K562 (cell line): ENCODE data around the gene UBALD2. TPM values are rescaled to one million over a fixed set of nuclear protein-coding genes. Genes with fewer than 3 reads are reported as not detected.

Experiments used
- ATAC-seq: fragments of 200-7000 bp; cut with Tn5 transposase; 3 replicates; pipeline ENCODE4 v1.9.1; 2020; ENCODE audit warnings: moderate library complexity
- BruUV-seq: library from RNA; stranded (reverse); fragments of 400-500 nt; replicated peaks from 2 replicates; lab custom pipeline; 2021; lab: Mats Ljungman, UMichigan
- CTCF ChIA-PET: fragments of 300-600 bp; formaldehyde crosslinking; extraction: SDS; loops from one replicate; lab custom pipeline; 2021; ENCODE audit warnings: low intra/inter-chr PET ratio; lab: Yijun Ruan, JAX
- POLR2A ChIA-PET: fragments of 300-600, 350-650 bp; sonication (Branson Sonifier 250); formaldehyde crosslinking; extraction: SDS; loops from one replicate; lab custom pipeline; 2021; ENCODE audit warnings: antibody characterized with exemption, inconsistent platforms; lab: Yijun Ruan, JAX
- DNase-seq, 4 experiments: peaks; one replicate each; pipeline versions ENCODE4 v3.0.0 to v3.0.0-alpha.2; 2011 to 2018; ENCODE audit warnings: low spot score in 3 of 4, mixed read lengths in 3 of 4; ENCODE audit errors: extremely low read depth in 1 of 4
- FAIRE-seq: peaks from 2 replicates; lab custom pipeline; 2011; peaks lifted over from hg19 to GRCh38; lab: Jason Lieb, UNC
- H2AFZ ChIP-seq: 2 replicates; pipeline ENCODE4 v1.6.0; 2011; ENCODE audit warnings: low read depth, low read length, control low read depth, inconsistent platforms
- H3K27ac ChIP-seq: fragments of 200-600 bp; 3 replicates; pipeline ENCODE4 v1.8.0; 2011; ENCODE audit warnings: low read depth, mild to moderate bottlenecking, control low read depth, inconsistent platforms, low read length, moderate library complexity, mixed read lengths; ENCODE audit errors: extremely low read depth
- H3K27me3 ChIP-seq, 2 experiments: fragments of 300-600 bp in 1 of 2; 2 replicates in 1 of 2; 3 replicates in 1 of 2; pipeline versions ENCODE4 v1.6.0 to v1.8.0; 2011; ENCODE audit warnings: inconsistent platforms in 2 of 2, low read length in 2 of 2, mild to moderate bottlenecking in 1 of 2, mixed read lengths in 1 of 2, moderate library complexity in 1 of 2; ENCODE audit not compliant: control insufficient read depth in 2 of 2, insufficient read depth in 2 of 2
- H3K36me3 ChIP-seq: fragments of 300-600 bp; 3 replicates; pipeline ENCODE4 v1.8.0; 2011; ENCODE audit warnings: mild to moderate bottlenecking, low read length, inconsistent platforms; ENCODE audit not compliant: control insufficient read depth, insufficient read depth
- H3K4me1 ChIP-seq, 2 experiments: fragments of 200-600 bp in 1 of 2; replicated peaks in 1 of 2; 2 replicates in 1 of 2; 3 replicates in 1 of 2; pipeline versions ENCODE4 v1.5.1 to v1.8.0; 2011; ENCODE audit warnings: inconsistent platforms in 2 of 2, low read length in 2 of 2, mild to moderate bottlenecking in 1 of 2, mixed read lengths in 1 of 2, moderate library complexity in 1 of 2; ENCODE audit not compliant: control insufficient read depth in 2 of 2, insufficient read depth in 2 of 2
- H3K4me2 ChIP-seq: 2 replicates; pipeline ENCODE4 v1.6.1; 2011; ENCODE audit warnings: low read length, control low read depth, inconsistent platforms, mixed read lengths; ENCODE audit not compliant: insufficient read depth
- H3K4me3 ChIP-seq: fragments of 200-600 bp; sonication (generic), shearing (Covaris generic); 2 replicates; pipeline ENCODE4 v1.5.1; 2016; ENCODE audit warnings: control low read depth, inconsistent platforms
- H3K79me2 ChIP-seq: fragments of 200-600 bp; 3 replicates; pipeline ENCODE4 v1.8.0; 2011; ENCODE audit warnings: low read length, inconsistent platforms; ENCODE audit not compliant: control insufficient read depth, insufficient read depth
- H3K9ac ChIP-seq, 2 experiments: 2 replicates each; pipeline versions ENCODE4 v1.6.0 to v1.6.1; 2011; ENCODE audit warnings: low read depth in 2 of 2, low read length in 2 of 2, control low read depth in 1 of 2, inconsistent platforms in 1 of 2, mild to moderate bottlenecking in 1 of 2, mixed read lengths in 1 of 2; ENCODE audit not compliant: insufficient read depth in 1 of 2
- H3K9me1 ChIP-seq: one replicate; pipeline ENCODE4 v1.6.0; 2011; ENCODE audit warnings: inconsistent platforms, mild to moderate bottlenecking, low read length, moderate library complexity; ENCODE audit not compliant: control insufficient read depth, insufficient read depth
- H3K9me3 ChIP-seq: replicated peaks from 2 replicates; pipeline ENCODE4 v1.5.1; 2011; ENCODE audit warnings: low read depth, low read length, inconsistent platforms; ENCODE audit not compliant: control insufficient read depth, insufficient read depth
- H4K20me1 ChIP-seq: replicated peaks from 2 replicates; pipeline ENCODE4 v1.6.1; 2011; ENCODE audit warnings: low read length, inconsistent platforms, mixed read lengths; ENCODE audit not compliant: control insufficient read depth, insufficient read depth
- C11orf30 ChIP-seq: fragments of 450-650 bp; IDR thresholded peaks from 2 replicates; pipeline ENCODE4 v1.6.1; 2016; ENCODE audit warnings: low read depth, mild to moderate bottlenecking
- CSDE1 ChIP-seq, 2 experiments: fragments of 450-650 bp; IDR thresholded peaks; 2 replicates each; pipeline ENCODE4 v1.6.1; 2016; ENCODE audit warnings: mild to moderate bottlenecking in 1 of 2
- CUX1 ChIP-seq: fragments of 200-800 bp; sonication (Bioruptor generic); IDR thresholded peaks from 2 replicates; pipeline ENCODE4 v1.6.1; 2016; ENCODE audit warnings: missing genetic modification characterization, missing compliant biosample characterization
- ILF3 ChIP-seq: fragments of 450-650 bp; IDR thresholded peaks from 2 replicates; pipeline ENCODE4 v1.6.1; 2018; ENCODE audit warnings: antibody characterized with exemption, mild to moderate bottlenecking, moderate library complexity, borderline replicate concordance
- KDM1A ChIP-seq, 2 experiments: fragments of 450-650 bp; IDR thresholded peaks; 2 replicates each; pipeline ENCODE4 v1.6.1; 2016; ENCODE audit warnings: mild to moderate bottlenecking in 2 of 2
- LEF1 ChIP-seq: fragments of 450-650 bp; IDR thresholded peaks from 2 replicates; pipeline ENCODE4 v1.6.1; 2016; ENCODE audit warnings: mild to moderate bottlenecking
- MAZ ChIP-seq, 2 experiments: fragments of 450-650 bp in 1 of 2; sonication (generic) in 1 of 2; formaldehyde crosslinking; IDR thresholded peaks in 1 of 2; conservative IDR thresholded peaks in 1 of 2; 2 replicates each; pipeline versions ENCODE4 v1.4.0 to v1.5.0; 2020; ENCODE audit warnings: mild to moderate bottlenecking in 1 of 2, missing genetic modification reagents in 1 of 2
- NUFIP1 ChIP-seq: fragments of 450-650 bp; IDR thresholded peaks from 2 replicates; pipeline ENCODE4 v1.6.1; 2018; ENCODE audit not compliant: partially characterized antibody
- POLR2AphosphoS5 ChIP-seq: IDR thresholded peaks from 2 replicates; pipeline ENCODE4 v1.6.1; 2011; ENCODE audit warnings: mild to moderate bottlenecking, low read depth, low read length, moderate library complexity; ENCODE audit not compliant: control insufficient read depth, insufficient read depth
- RBM39 ChIP-seq: fragments of 200-400 bp; formaldehyde crosslinking; optimal IDR thresholded peaks from 2 replicates; pipeline ENCODE3; 2018; ENCODE audit warnings: low read depth, low read length
- TCF7L2 ChIP-seq: fragments of 150-350 bp; IDR thresholded peaks from 2 replicates; pipeline ENCODE4 v1.6.1; 2016; ENCODE audit warnings: low read depth, mild to moderate bottlenecking, low read length, moderate library complexity
- TGIF2 ChIP-seq: sonication (generic); formaldehyde crosslinking; IDR thresholded peaks from 2 replicates; pipeline ENCODE4 v1.8.1; 2022; ENCODE audit warnings: mild to moderate bottlenecking, missing genetic modification reagents, moderate library complexity
- ZC3H8 ChIP-seq: fragments of 450-650 bp; IDR thresholded peaks from 2 replicates; pipeline ENCODE4 v1.6.1; 2017
- ZFX ChIP-seq: sonication (generic); formaldehyde crosslinking; IDR thresholded peaks from 2 replicates; pipeline ENCODE4 v1.8.0; 2022; ENCODE audit warnings: mild to moderate bottlenecking, missing genetic modification reagents, moderate library complexity
- ZNF586 ChIP-seq: fragments of 450-650 bp; formaldehyde crosslinking; conservative IDR thresholded peaks from 2 replicates; pipeline ENCODE4 v1.4.0; 2020; ENCODE audit warnings: mild to moderate bottlenecking, moderate library complexity
- ZNF707 ChIP-seq: fragments of 250-450 bp; sonication (Bioruptor Pico); conservative IDR thresholded peaks from 2 replicates; pipeline ENCODE4 v1.8.0; 2022; ENCODE audit warnings: inconsistent platforms, mild to moderate bottlenecking, moderate library complexity
- ZNF77 ChIP-seq: fragments of 250-450 bp; sonication (Bioruptor Pico); IDR thresholded peaks from 2 replicates; pipeline ENCODE4 v1.5.0; 2020
- WGBS: fragments of 100-300 bp; shearing (Covaris generic); methylation state at CpG from one replicate; pipeline ENCODE4 v1.1.6; 2016; ENCODE audit warnings: low coverage, mixed read lengths; ENCODE audit not compliant: insufficient coverage; ENCODE audit errors: missing lambda C conversion rate; 5-methylcytosine and 5-hydroxymethylcytosine counted together
- in situ Hi-C: fragments of 300-500 bp; cut with MboI; formaldehyde crosslinking; loops from 4 replicates; pipeline ENCODE4 v1.15.0; 2018; ENCODE audit warnings: inconsistent platforms, mixed read lengths
- intact Hi-C: fragments of 100-400 bp; cut with micrococcal nuclease; formaldehyde crosslinking; loops from 2 replicates; pipeline ENCODE4 v1.14.2; 2022
- polyA plus RNA-seq, 8 experiments: library from polyadenylated mRNA; depleted of rRNA in 4 of 8; stranded (reverse) in 5 of 8; unstranded in 3 of 8; fragments of >200 nt; fragmentation: Nextera tagmentation in 2 of 8; fragmentation: Illumina TruSeq in 1 of 8; extraction: Ambion mirVana in 2 of 8; extraction: Trizol in 1 of 8; gene quantifications; 2 replicates each; pipeline versions ENCODE4 v1.2.1 to v1.2.3, GENCODE V29; 2011 to 2014; ENCODE audit warnings: inconsistent platforms in 1 of 8, missing spikeins in 1 of 8
- total RNA-seq, 7 experiments: library from RNA; depleted of rRNA in 6 of 7; stranded (reverse); fragments of >200 nt in 6 of 7; fragmentation: Illumina TruSeq in 2 of 7; extraction: Trizol in 2 of 7; gene quantifications; 2 replicates each; pipeline versions ENCODE4 v1.2.1 to v1.2.3, GENCODE V29; 2011 to 2021; ENCODE audit warnings: low replicate concordance in 1 of 7
- TF ChIP-seq, protein P1 (sequence below): sonication (generic); formaldehyde crosslinking; IDR thresholded peaks from 2 replicates; pipeline ENCODE4 v1.8.0; 2022; ENCODE audit warnings: missing genetic modification reagents, mild to moderate bottlenecking, borderline replicate concordance

The UBALD2 gene
- total and polyA plus RNA-seq, 9 of the 15 experiments (the other 6 are each of a cell fraction or from before 2014, with no cell fraction given), result 2.3 to 94.1 (median 25.3) TPM

DNA sequence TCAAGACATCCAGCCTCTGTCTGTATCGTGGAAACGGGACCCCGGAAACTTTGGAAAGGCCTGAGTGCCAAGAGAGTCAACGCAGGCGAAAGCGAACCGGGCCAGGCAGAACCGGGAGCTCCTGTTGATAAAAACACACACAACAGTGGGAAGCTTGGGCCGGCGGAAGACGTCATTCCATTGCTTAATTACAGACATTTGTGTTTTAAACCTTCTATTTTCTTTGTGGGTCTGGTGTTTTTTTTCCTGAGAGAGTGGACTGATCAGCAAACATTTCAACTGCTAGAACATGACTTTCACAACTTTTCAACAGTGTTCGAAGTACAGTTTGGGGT, 24.0 kb upstream of the UBALD2 start:
- intact Hi-C loops, result no loop called here
- H3K9me3 ChIP-seq, result no peaks in the 10 kb centered on the region
- WGBS, result 3% methylated on average over 12 of the region's 12 CpGs
- TF ChIP-seq LEF1 (0 out of 2 replicates have a peak, but pooled peaks have one; percentile 32), NUFIP1 (no peak), TCF7L2 (no peak), CUX1 (no peak), CSDE1 (IDR thresholded peaks at IDR 0.05) (no peak), MAZ (CRISPR knock-in tag; conservative IDR thresholded peaks at IDR 0.05 in 1 of 2, IDR thresholded peaks at IDR 0.05 in 1 of 2) (no peak), ZNF77 (CRISPR knock-in tag) (no peak), ZFX (CRISPR knock-in tag) (peak; percentile 57; the same call in 1 of the 2 replicates), ZNF707 (CRISPR knock-in tag) (no peak), ILF3 (no peak), ZC3H8 (no peak), POLR2AphosphoS5 (no peak), ZNF586 (CRISPR knock-in tag) (no peak), KDM1A (IDR thresholded peaks at IDR 0.05) (no peak), RBM39 (no peak), C11orf30 (no peak), TGIF2 (CRISPR knock-in tag) (no peak)
- TF ChIP-seq, protein P1, sequence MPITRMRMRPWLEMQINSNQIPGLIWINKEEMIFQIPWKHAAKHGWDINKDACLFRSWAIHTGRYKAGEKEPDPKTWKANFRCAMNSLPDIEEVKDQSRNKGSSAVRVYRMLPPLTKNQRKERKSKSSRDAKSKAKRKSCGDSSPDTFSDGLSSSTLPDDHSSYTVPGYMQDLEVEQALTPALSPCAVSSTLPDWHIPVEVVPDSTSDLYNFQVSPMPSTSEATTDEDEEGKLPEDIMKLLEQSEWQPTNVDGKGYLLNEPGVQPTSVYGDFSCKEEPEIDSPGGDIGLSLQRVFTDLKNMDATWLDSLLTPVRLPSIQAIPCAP, result no peak

More for the DNA sequence above, 24.0 kb upstream of the UBALD2 start:
- TSS peak; percentile 92 for BruUV-seq
- H3K79me2 ChIP-seq, result peaks cover 56% of the 10 kb centered on the region
- H3K27ac ChIP-seq, result peak overlapping the region; percentile 91
- no peaks in the 10 kb centered on the region for H4K20me1 ChIP-seq
- peaks cover 27 to 31% of the 10 kb centered on the region in 2 experiments; a peak in 4 of 5 replicates for H3K4me1 ChIP-seq
- peak overlapping the region; percentile 88 to 99 for H3K9ac ChIP-seq
- peak; percentile 48 for FAIRE-seq
- peak overlapping the region; percentile 93 for H3K4me2 ChIP-seq
- ChIA-PET CTCF (no interaction called here), POLR2A (interaction anchor here (0.6 to 17.8 kb wide), 10 partner anchors 8 to 99 kb away, joined by 3 to 227 read pairs (median 5); partner anchors contain the start of gene UBALD2)
- H3K36me3 ChIP-seq, result 0 out of 3 replicates have a peak, but pooled peaks cover 3% of the 10 kb centered on the region
- in situ Hi-C loops, result no loop called here
- H3K4me3 ChIP-seq, result peak overlapping the region; percentile 62
- peak overlapping the region; percentile 80 for H2AFZ ChIP-seq
- no peaks in the 10 kb centered on the region for H3K27me3 ChIP-seq
- DNase-seq, result no peak
- H3K9me1 ChIP-seq, result no peaks in the 10 kb centered on the region
- ATAC-seq, result no peak
